Thyroid gland (tissue), 4 donors: ENCODE measurements around the gene P4HA3.

Experiments used
- CTCF ChIP-seq, 6 experiments: fragments of 200-600 bp in 3 of 6; fragments of 450-650 bp in 3 of 6; sonication (generic) in 3 of 6; IDR thresholded peaks; one replicate each; pipeline ENCODE4 v1.5.1; 2016 to 2019; ENCODE audit warnings: antibody characterized with exemption in 6 of 6, mild to moderate bottlenecking in 2 of 6, inconsistent platforms in 1 of 6, moderate library complexity in 1 of 6
- POLR2A ChIP-seq, 2 donors: fragments of 450-650 bp; IDR thresholded peaks; one replicate each; pipeline ENCODE4 v1.6.1; 2017; ENCODE audit warnings: antibody characterized with exemption in 2 of 2, mild to moderate bottlenecking in 2 of 2, moderate library complexity in 1 of 2

DNA sequence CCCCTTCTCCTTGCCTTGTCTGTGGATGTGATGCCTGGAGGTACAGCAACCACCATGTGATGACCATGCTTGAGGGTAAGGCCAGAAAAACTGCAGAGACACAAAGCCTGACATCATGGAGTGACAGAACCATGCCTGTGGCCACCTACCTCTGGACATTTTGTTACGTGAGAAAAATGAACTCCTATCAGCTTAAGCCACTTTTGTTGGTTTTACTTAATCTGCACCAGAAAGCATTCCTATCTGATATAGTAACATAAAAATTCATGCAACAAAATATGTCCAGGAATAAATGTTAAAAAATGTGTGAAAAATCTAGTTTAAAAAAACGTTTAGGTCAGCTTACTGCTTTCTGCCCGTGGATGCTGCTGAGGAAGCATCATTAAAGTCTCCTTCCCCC lies 42.6 kb upstream of the P4HA3 start:
- no peak for TF ChIP-seq POLR2A (IDR thresholded peaks at IDR 0.05)
- TF ChIP-seq CTCF (IDR thresholded peaks at IDR 0.05) = no peak
